UCSD-AML1 (cell line): ENCODE measurements around the gene MTRFR.
"Not testable (repeated sequence)": the region's sequence is repeated elsewhere in the genome, so short reads cannot be mapped to it uniquely, and the experiment has no call there.

Experiments
- DNase-seq: peaks from one replicate; lab custom pipeline; 2025; ENCODE audit not compliant: unreplicated experiment; lab: John Stamatoyannopoulos, UW

Gene MTRFR

GRCh38 chr12:123232807-123233504 lies at the start of gene MTRFR, which contains the start of gene MPHOSPH9:
TSS of gene MTRFR (plus strand) at chr12:123233436. CDS start at chr12:123253675, 20,239 bp downstream.
TSS of gene MPHOSPH9 (minus strand) at chr12:123233141. CDS start at chr12:123230364, 2,777 bp downstream.
- DNase-seq: peak; percentile 98

GRCh38 chr12:123187637-123188036 lies 45.6 kb upstream of the MTRFR start:
- DNase-seq: no peak

GRCh38 chr12:123199936-123200335 lies 33.3 kb upstream of the MTRFR start:
- no peak for DNase-seq

GRCh38 chr12:123200414-123200813 lies 32.8 kb upstream of the MTRFR start:
- no peak for DNase-seq

- not testable (repeated sequence) for DNase-seq
These were observed 26.4 kb upstream of the MTRFR start for GRCh38 chr12:123206794-123207193.

GRCh38 chr12:123207815-123208214 lies 25.4 kb upstream of the MTRFR start:
- not testable (repeated sequence) for DNase-seq

- DNase-seq: peak; percentile 17
These were observed 10.0 kb upstream of the MTRFR start for GRCh38 chr12:123223241-123223668.

GRCh38 chr12:123225443-123225842 lies 7.8 kb upstream of the MTRFR start:
- DNase-seq: no peak

- no peak for DNase-seq
These were observed 5.5 kb upstream of the MTRFR start for GRCh38 chr12:123227581-123228258.

- DNase-seq: no peak
These were observed 4.2 kb upstream of the MTRFR start for GRCh38 chr12:123229051-123229450.

- no peak for DNase-seq
These were observed 1.3 kb upstream of the MTRFR start for GRCh38 chr12:123231931-123232330.

GRCh38 chr12:123232472-123232806 lies 797 bp upstream of the MTRFR start:
- no peak for DNase-seq

GRCh38 chr12:123233505-123234308 lies 471 bp downstream of the MTRFR start:
- DNase-seq: no peak

GRCh38 chr12:123237646-123238329 lies 4.6 kb downstream of the MTRFR start:
- DNase-seq: peak; percentile 59

GRCh38 chr12:123238330-123238682 lies 5.1 kb downstream of the MTRFR start:
- no peak for DNase-seq

- no peak for DNase-seq
These were observed 5.7 kb downstream of the MTRFR start for GRCh38 chr12:123238961-123239360.

GRCh38 chr12:123242116-123242904 lies 9.1 kb downstream of the MTRFR start:
- no peak for DNase-seq

GRCh38 chr12:123243671-123244262 lies 10.5 kb downstream of the MTRFR start:
- no peak for DNase-seq

GRCh38 chr12:123245678-123246077 lies 12.4 kb downstream of the MTRFR start:
- no peak for DNase-seq

- DNase-seq: not testable (repeated sequence)
These were observed 14.9 kb downstream of the MTRFR start for GRCh38 chr12:123248129-123248528.
